HG02973 (cell line): ENCODE measurements around the gene APOO.

Experiments
- ATAC-seq: cut with Tn5 transposase; IDR thresholded peaks from one replicate; pipeline ENCODE4 v1.9.1; 2021; ENCODE audit warnings: moderate library complexity; ENCODE audit not compliant: unreplicated experiment

The APOO gene

GRCh38 chrX:23821847-23822246 is 85.9 kb downstream of the APOO start:
- no peak for ATAC-seq

DNA sequence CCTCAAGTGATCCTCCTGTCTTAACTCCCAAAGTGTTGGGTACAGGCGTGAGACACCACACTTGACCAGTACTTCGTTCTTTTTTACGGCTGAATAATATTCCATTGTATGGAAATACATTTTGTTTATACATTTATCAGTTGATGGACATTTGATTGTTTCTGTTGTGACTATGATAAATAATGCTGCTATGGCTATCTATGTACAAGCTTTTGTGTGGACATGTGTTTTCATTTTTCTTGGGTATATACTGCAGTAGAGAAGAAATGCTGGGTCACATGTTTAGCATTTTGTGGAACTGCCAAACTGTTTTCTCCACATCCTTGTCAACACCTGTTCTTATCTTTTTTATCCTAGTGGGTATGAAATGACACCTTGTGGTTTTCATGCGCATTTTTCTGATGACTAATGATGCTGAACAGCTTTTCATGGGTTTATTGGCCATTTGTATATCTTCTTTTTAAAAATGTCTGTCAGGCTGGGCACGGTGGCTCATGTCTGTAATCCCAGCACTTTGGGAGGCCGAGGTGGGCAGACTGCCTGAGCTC is 87.4 kb downstream of the APOO start:
- ATAC-seq = no peak

DNA sequence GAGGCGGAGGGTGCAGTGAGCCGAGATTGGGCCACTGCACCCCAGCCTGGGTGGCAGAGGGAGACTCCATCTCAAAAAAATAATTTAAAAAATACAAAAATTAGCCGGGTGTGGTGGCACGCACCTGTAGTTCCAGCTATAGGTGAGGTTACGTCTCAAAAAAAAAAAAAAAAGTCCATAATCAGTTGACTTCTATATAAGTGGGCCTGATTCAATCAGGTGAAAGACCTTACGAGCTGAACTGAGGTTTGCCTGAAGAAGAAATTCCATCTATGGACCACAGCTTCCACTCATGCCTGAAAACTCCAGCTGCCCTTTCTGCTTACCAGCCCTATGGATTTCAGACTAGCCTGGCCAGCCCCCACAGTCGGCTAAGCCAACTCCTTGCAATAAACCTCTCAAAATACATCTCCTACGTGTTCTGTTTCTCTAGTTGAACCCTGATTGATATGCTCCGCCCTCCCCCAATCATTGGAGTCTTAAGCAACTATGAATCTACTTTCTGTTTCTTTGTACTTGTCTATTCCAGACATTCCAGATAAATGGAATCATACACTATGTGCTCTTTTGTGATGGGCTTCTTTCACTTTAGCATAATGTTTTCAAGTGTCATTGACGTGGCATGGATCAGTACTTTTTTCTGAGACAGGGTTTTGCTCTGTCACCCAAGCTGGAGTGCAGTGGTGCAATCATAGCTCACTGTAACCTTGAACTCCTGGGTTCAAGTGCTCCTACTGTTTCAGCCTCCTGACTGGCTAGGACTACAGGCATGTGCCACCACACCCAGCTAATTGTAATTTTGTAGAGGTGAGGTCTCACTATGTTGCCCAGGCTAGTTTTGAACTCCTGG is 88.1 kb downstream of the APOO start:
- no peak for ATAC-seq

DNA sequence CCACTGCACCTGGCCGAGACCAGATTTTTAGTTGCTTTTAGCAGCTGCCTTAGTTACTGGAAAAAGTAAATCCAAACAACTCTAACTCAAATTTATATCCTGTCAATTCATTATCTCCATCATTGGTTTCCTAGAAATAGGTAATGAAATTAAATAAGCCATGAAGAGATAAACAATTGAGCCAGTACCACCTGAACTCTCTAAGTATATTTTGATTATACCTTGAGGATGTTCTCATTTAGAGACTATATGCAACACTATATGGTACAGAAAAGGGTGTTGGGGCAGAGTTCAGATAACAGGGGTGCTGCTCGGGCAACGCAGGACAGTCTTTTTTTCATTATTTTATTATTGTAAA is 89.8 kb downstream of the APOO start:
- ATAC-seq = no peak

DNA sequence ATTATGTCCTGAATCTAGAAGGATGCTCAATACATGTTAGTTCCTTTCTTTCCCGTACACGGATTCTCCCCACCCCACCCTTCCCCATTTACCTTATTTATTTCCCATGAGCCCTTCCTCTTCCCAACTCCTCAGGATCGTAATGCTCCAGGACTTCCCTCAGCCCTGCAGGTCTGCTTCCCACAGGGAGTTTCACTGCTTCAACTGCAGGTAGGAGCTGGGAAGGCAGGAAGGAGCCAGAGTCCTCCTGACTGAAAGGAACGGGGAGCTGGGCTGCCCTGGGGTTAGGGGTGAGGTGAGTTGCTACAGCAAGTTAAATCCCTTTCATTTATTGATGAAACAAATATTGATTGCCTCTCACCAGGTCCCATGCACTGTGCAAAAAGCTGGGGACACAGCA is 91.6 kb downstream of the APOO start:
- ATAC-seq = no peak

DNA sequence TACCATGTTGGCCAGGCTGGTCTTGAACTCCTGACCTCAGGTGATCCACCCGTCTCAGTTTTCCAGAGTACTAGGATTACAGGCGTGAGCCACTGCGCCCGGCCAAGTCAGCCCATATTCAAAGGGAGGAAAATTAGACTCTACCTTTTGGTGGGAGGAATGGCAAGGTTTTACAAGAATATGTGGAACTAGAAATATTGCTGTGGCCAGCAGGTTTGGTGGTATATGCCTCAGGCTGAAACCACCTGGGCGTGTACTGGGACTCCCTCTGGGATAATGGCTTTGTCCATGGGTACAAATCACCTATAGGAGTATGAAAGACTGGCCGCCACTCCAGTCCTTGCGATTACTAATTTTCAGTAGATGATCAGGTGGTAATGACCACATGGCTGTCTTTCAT is 92.4 kb downstream of the APOO start:
- no peak for ATAC-seq

DNA sequence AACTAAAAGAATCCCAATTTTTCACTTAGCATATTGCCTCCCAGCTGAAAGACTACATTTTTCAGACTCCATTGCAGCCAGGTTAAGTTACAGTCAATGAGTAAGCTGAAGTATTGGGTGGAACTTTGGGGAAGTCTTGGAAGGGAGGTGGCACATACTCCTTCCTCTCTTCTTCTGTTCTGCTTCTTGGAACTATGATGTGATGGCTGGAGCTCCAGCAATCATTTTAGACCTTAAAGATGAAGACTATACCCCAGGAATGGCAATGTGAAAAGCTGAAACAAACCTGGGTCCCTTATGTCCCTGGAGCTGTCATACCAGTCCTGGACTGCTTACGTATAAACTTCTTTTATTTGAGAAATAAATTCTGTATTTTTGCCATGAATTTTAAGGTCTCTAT is 93.9 kb downstream of the APOO start:
- ATAC-seq = no peak

DNA sequence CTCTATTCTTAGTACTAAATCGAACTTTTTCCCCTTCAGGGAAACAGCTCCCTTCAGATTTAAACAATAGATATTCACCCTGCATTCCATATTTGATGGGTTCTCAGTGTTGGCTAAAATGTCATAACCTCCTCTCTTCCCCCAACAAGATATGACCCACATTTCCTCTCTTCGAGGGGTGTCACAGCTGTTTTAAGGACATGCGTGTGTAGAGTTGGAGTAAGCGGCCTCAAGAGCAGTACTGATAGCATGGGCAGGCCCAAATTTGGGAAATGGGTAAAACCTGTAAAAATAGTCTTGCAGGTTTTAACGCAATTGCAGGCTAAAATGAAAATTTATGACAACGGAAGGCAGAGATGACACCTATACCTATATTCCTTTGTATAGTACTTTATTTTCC is 96.1 kb downstream of the APOO start:
- ATAC-seq = no peak

GRCh38 chrX:23811108-23811651 is 96.6 kb downstream of the APOO start:
- ATAC-seq = no peak

DNA sequence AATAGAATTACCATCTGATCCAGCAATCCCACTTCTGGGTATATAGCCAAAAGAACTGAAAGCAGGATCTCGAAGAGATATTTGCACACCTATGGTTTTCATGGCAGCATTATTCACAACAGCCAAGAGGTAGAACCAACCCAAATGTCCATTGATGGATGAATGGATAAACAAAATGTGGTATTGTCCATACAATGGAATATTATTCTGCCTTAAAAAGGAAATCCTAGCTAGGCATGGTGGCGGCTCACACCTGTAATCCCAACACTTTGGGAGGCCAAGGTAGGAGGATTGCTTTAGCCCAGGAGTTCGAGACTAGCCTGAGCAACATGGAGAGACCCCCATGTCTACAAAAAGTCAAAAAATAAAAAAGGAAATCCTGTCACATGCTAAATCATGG is 97.5 kb downstream of the APOO start:
- no peak for ATAC-seq

DNA sequence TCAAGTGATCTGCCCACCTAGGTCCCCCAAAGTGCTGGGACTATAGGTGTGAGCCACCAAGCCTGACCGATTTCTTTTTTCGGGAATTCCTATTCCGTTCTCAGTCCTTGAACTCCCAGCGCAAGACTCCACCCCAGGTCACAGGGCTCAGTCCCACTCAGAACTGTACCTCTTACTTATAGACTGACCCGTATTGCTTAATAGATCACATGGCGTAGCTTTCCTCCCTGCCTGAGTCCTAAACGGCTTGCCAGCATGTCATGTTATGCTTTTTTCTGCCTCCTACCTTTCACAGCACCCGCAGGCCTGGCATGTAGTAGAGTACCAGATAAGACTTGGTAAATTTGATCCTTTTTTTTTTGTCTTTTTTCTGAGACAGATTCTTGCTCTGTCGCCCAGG is 102.3 kb downstream of the APOO start:
- no peak for ATAC-seq

GRCh38 chrX:23804578-23804977 is 103.2 kb downstream of the APOO start:
- no peak for ATAC-seq

- no peak for ATAC-seq
Measured at GRCh38 chrX:23803931-23804381, 103.8 kb downstream of the APOO start.

- ATAC-seq = no peak
Measured at GRCh38 chrX:23802431-23802830, 105.3 kb downstream of the APOO start.

DNA sequence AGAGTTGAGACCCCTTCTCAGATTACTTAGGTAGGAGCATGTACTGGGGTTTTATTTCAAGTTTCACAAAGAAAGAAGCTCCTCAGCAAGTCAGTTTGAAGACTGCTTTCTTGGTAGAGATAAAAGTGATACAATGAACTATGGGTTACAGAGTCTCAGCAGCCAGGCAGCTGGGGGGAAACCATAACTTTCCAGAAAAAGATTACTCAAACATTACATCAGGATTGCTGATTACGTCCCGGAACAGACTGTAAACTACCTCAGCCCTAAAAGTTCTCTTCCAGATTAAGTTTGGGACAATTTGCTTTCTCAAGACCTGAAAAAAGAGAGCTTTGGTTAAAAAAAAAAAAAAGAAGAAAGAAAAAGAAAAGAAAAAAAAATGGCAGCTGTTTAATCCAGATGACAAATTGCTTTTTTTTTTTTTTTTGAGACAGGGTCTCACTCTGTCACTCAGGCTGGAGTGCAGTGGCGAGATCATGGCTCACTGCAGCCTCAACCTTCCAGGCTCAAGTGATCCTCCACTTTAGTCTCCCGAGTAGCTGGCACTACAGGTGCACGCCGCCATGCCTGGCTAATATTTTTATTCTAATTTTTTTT is 108.2 kb downstream of the APOO start:
- ATAC-seq = no peak

GRCh38 chrX:23797371-23798128 is 110.2 kb downstream of the APOO start:
- no peak for ATAC-seq

GRCh38 chrX:23795221-23795620 is 112.5 kb downstream of the APOO start:
- no peak for ATAC-seq

GRCh38 chrX:23792861-23793553 is 114.7 kb downstream of the APOO start:
- no peak for ATAC-seq

DNA sequence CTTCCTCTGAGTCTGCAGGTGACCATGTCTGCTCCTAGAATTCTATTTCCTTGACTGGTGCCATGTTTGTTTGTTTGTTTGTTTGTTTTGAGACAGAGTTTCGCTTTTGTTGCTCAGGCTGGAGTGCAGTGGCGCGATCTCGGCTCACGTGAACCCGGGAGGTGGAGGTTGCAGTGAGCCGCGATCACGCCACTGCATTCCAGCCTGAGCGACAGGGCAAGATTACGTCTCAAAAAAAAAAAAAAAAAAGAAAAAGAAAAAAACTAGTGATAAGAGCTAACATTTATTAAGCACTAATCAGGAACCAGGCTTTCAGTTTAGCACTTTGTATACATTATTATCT is 117.6 kb downstream of the APOO start:
- no peak for ATAC-seq

DNA sequence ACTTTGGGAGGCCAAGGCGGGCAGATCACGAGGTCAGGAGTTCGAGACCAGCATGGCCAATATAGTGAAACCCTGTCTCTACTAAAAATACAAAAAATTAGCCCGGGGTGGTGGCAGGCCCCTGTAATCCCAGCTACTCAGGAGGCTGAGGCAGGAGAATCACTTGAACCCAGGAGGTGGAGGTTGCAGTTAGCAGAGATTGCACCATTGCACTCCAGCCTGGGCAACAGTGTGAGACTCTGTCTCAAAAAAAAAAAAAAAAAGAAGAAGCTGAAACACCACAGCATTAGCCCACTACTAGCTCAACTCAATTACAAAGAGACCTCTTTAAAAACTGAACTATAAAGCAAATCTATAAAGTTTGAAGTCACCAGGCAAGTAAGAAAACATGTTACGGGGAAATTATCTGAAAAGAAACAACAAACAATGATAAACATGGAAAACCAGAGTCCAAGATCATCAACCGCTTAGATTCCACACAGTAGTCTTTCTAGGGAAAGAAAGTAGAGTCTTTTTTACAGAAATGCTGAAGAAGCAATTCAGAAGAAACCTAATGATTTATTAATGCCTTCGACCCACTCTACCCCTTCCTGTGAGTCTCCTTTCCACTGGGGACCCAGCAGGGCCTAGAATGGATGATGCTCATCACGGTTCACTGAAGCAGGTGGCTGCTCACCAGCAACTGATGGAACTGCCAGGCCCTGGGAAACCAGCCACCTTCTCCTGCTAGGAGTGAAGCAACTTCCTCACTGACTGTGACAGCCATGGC is 118.2 kb downstream of the APOO start:
- ATAC-seq = no peak
